PFSK-1 (cell line): ENCODE data around the gene FIG4.

ENCODE experiments used
- FOXP2 ChIP-seq: optimal IDR thresholded peaks from 2 replicates; pipeline ENCODE3; 2011; ENCODE audit warnings: borderline replicate concordance, control low read depth, inconsistent platforms; ENCODE audit not compliant: insufficient read depth; ENCODE audit errors: extremely low read length, extremely low read depth
- POLR2AphosphoS5 ChIP-seq: IDR thresholded peaks from 2 replicates; pipeline ENCODE4 v1.6.1; 2012; ENCODE audit warnings: low read depth, mild to moderate bottlenecking, control low read depth, low read length, moderate library complexity
- SIN3A ChIP-seq: IDR thresholded peaks from 2 replicates; pipeline ENCODE4 v1.6.1; 2012; ENCODE audit warnings: mild to moderate bottlenecking, low read length, moderate library complexity, borderline replicate concordance; ENCODE audit not compliant: insufficient read depth
- TAF1 ChIP-seq: IDR thresholded peaks from 2 replicates; pipeline ENCODE4 v1.6.1; 2012; ENCODE audit warnings: low read length, control low read depth, borderline replicate concordance; ENCODE audit not compliant: insufficient read depth
- TF ChIP-seq, protein P1 (sequence below), 2 experiments: IDR thresholded peaks; 2 replicates each; pipeline versions ENCODE4 v1.6.1 to v1.8.0; 2011 to 2012; ENCODE audit warnings: low read depth in 2 of 2, low read length in 2 of 2, control low read depth in 1 of 2, inconsistent platforms in 1 of 2, mild to moderate bottlenecking in 1 of 2, moderate library complexity in 1 of 2; ENCODE audit not compliant: insufficient read depth in 1 of 2

Gene FIG4

DNA sequence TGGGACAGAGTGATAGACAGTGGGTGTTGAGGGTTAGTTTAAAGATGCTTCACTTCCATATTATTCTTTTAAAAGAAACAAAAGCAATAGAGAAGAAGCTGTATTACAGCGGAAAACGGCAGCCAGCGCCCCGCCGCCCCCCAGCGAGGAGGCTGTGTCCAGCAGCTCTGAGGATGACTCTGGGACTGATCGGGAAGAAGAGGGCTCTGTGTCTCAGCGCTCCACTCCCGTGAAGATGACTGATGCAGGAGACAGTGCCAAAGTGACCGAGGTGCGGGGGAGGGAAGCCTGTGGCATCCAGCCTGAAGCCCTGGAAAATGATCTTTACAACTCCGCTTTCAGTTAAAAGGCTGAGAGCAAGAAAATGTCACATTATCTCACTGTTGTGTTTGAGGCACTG is 100.2 kb downstream of the FIG4 start:
- no peak for TF ChIP-seq SIN3A
- TF ChIP-seq, protein P1, sequence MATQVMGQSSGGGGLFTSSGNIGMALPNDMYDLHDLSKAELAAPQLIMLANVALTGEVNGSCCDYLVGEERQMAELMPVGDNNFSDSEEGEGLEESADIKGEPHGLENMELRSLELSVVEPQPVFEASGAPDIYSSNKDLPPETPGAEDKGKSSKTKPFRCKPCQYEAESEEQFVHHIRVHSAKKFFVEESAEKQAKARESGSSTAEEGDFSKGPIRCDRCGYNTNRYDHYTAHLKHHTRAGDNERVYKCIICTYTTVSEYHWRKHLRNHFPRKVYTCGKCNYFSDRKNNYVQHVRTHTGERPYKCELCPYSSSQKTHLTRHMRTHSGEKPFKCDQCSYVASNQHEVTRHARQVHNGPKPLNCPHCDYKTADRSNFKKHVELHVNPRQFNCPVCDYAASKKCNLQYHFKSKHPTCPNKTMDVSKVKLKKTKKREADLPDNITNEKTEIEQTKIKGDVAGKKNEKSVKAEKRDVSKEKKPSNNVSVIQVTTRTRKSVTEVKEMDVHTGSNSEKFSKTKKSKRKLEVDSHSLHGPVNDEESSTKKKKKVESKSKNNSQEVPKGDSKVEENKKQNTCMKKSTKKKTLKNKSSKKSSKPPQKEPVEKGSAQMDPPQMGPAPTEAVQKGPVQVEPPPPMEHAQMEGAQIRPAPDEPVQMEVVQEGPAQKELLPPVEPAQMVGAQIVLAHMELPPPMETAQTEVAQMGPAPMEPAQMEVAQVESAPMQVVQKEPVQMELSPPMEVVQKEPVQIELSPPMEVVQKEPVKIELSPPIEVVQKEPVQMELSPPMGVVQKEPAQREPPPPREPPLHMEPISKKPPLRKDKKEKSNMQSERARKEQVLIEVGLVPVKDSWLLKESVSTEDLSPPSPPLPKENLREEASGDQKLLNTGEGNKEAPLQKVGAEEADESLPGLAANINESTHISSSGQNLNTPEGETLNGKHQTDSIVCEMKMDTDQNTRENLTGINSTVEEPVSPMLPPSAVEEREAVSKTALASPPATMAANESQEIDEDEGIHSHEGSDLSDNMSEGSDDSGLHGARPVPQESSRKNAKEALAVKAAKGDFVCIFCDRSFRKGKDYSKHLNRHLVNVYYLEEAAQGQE (IDR thresholded peaks at IDR 0.05; ENCODE audit: insufficient read depth in 1 of 2, low read depth in 2 of 2, low read length in 2 of 2), result no peak
- TF ChIP-seq FOXP2, result no peak
- TF ChIP-seq TAF1, result no peak
- no peak for TF ChIP-seq POLR2AphosphoS5

DNA sequence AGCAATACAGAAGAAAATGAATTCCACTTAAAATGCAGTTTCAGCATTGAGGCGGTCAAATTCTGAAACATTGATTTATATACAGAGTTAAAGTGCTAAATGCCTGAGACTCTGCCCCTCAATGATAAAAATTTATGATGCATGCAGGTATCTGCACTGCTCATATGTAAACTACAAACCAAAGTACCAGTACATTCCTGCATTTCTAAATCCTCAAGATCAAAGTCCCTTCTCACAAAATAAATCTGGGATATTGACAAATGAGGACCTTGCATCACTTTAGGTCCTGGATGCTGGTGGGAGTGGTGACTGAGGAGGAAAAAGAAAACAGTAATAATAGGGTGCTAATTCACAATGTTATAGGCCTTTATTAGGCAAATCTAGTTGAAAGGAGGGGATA is 101.9 kb downstream of the FIG4 start:
- TF ChIP-seq, protein P1 (IDR thresholded peaks at IDR 0.05; ENCODE audit: insufficient read depth in 1 of 2, low read depth in 2 of 2, low read length in 2 of 2), result no peak
- no peak for TF ChIP-seq FOXP2
- TF ChIP-seq TAF1, result no peak
- no peak for TF ChIP-seq SIN3A
- TF ChIP-seq POLR2AphosphoS5, result no peak

DNA sequence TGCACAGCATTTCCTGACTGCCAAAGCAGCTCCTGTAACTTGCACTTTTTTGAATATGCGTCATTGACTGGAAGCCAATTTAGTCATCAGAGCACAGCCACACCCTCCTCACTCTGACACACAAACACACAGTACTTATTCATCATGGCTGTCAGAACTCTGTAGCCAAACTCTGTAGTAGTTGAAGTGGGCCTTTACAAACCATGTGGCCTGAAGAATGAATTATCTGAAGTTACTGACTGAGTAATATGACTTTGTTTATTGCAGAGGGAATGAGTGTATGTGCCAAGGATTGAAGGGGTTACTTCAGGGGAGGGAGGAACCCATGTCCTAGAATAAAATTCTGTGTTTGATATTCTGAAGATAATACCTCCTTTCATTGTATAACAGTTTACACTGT is 102.7 kb downstream of the FIG4 start:
- no peak for TF ChIP-seq SIN3A
- TF ChIP-seq POLR2AphosphoS5, result no peak
- TF ChIP-seq TAF1, result no peak
- TF ChIP-seq FOXP2, result no peak
- TF ChIP-seq, protein P1 (IDR thresholded peaks at IDR 0.05; ENCODE audit: insufficient read depth in 1 of 2, low read depth in 2 of 2, low read length in 2 of 2), result no peak

DNA sequence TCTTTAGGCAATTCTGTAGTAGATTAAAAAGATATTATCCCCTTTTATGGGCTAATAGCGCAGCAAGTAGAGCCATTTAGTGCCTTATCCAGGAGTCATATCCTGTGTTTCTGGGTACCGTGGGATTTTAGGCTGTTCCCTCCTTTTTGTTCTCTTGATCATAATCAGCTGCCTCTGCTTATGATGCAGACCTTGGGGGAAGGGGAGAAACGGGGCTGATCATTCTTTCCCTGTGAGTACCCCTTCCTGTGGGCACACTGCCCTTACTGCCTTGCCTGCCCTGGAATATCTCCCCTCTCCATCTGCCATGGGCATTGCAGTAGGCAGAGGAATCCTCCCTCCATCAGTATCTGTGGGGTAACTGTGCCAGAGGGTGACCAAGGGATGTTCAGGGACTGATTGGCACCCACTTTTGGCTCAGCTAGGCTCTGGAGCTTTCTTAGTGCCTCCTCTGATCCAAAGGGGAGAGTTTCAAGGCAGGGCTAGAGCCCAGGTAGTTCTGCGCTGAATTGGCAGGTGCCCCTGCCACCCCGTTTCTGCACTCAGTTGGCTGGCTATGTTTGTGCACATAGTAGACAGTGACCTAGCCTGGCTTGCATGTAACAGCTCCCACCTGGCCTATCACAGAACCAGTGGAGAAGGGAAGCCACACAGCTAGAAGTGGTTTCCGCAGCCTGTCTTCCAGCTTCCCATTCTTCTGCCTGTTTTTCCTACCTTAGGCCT is 103.3 kb downstream of the FIG4 start:
- TF ChIP-seq, protein P1 (IDR thresholded peaks at IDR 0.05; ENCODE audit: insufficient read depth in 1 of 2, low read depth in 2 of 2, low read length in 2 of 2), result no peak
